HG02763 (cell line): Measurements from ENCODE around the gene FCRL4.
A peak's percentile ranks its signal among the peaks of the same experiment; 100 is the strongest.
"Not testable (repeated sequence)": the region's sequence is repeated elsewhere in the genome, so short reads cannot be mapped to it uniquely, and the experiment has no call there.

ENCODE experiments used
- ATAC-seq: cut with Tn5 transposase; IDR thresholded peaks from one replicate; pipeline ENCODE4 v1.9.1; 2021; ENCODE audit warnings: mild to moderate bottlenecking, moderate library complexity; ENCODE audit not compliant: unreplicated experiment

Gene FCRL4

DNA sequence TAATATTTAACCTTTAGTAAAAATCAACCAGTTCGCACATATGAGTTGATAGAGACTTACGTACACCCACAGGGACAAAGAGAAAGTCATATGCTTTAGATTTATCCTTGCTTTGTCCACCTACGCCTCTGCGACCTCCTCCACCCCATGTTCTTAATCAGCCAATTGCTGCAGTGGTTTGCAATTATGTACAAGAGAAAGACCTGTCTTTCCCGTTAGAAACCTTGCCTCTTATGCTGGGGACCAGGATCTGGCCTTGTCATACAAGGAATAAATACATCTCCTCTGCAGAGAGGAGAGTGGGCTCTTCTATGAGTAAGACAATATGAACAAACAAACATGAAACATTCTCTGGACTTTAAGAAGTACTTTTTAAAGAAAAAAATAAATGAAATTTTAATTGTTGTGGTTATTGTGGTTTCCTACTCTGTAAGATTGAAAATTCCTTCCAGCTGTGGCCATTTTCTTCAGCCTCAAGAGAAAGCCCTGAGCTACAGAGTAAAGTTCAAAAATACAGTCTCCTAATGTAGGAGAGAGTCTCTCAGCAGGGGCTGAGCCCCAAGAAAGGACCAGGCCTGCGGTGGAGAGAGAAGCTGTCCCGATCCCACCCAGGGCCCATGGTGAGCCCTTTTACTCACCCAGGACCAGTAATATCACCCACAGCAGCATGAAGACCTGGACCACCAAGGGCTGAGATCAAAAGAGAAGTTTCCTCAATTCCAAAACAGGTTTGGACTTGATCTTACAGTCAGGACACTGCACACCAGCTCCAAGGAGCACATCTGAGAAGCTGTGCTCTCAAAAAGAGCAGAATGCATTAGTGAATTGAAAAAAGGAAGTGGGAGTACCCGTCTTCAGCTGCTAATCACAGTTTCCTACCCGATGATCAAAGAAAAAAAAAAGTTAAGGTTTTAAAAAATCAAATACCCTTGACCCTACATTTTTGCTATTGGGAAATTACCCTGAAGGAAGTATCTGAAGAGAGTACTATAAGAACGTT lies 45.9 kb downstream of the FCRL4 start, which contains the start of gene FCRL5:
Gene FCRL5, minus strand, starts transcription at position 822 of the 1,000 bp plus-strand sequence. Its CDS starts 153 bp downstream, at position 669.
- peak; percentile 74 for ATAC-seq

DNA sequence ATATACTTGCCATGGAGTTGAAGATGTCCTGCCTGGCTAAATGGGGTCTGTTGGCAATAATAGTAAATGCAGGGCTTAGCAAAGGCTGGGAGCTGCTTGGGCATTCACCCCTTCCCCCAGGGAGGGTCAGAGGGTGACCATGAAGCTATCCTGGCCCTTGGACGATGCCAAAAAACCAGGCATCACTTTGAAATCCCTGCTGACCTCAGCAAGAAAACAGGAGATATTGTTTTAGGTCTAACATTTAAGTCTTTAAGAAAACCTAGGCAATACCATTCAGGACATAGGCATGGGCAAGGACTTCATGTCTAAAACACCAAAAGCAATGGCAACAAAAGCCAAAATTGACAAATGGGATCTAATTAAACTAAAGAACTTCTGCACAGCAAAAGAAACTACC lies 49.8 kb downstream of the FCRL4 start:
- ATAC-seq: not testable (repeated sequence)

DNA sequence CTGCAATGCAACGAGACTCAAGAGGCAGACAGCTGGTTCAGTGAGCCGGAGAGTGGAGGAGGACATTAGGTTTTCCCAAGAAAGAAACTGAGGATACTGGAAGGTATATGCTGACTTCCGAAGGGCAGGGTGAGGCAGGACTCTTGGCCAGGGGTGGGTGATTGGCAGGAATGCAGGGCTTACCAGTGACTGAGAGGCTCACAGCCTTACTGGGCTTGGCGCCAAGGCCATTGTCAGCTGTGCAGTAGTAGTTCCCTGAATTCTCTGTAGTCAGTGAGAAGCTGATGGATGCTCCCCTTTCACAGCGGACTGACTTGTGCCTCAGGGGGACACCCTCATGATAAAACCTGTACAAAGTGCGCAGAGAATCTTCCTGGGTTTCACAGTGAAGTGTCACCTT lies 55.2 kb downstream of the FCRL4 start:
- ATAC-seq: no peak

DNA sequence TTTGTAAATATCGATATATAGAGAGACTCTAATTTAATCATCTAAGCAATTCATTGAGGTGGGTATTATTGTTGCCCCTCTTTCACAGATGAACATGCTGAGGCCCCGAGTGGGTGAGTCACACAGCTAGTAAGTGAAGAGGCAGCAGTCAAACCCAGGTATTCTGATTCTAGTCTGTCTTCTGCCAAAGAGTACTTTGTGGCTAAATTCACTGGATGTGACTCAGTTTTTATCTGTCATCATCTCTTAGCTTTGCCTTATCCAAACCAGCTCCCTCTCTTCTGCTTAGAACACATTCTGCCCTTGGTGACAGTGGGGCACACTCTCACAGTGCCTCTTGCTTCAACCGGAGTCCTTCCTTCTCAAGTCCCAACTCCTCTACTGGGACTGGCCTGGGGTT lies 57.0 kb downstream of the FCRL4 start:
- ATAC-seq: no peak

DNA sequence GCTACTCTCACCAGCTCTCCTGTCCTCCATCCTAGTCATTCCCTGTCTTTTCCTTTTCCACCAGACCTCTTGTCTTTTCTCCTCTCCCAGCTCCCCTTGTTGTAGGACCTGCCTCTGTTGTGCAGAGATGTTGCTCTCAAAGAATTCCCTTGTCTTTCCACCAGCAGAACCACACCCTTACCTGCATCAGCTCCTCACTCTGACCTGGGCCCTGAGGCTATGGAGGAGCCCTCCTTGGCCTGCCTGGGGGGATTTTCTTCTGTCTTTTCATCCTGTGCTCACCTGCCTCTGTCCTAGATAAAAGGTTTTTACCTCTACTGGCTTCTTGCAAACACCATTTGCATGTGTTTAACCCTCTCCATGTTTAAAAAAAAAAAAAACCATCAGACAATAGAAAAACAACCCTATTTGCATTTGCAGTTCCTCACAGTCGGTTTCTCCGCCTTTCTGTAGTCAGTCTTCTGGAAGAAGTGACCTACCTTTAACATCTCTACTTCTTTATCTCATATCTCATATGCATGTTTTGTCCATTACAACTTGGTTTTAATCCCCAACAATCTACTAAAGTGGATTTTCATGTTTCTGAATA lies 57.6 kb downstream of the FCRL4 start:
- ATAC-seq: no peak

DNA sequence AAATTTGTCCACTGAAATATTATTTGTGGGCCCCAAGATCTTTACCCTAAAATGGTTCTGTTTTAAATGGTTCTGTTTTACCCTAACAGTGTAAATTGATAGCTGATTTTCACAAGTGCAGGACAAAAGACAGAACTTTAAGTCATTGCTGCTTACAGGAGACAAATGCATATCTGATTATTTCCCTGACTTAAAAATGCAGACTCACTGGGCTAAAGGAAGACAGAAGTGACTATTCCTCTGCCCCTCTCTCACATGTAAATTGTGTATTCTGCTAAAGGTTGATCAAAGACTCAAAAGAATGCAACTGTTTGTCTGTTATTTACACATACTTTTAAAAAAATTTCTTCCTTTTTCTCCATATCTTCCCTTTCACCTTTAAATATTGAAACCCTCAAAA lies 58.3 kb downstream of the FCRL4 start:
- ATAC-seq: no peak

DNA sequence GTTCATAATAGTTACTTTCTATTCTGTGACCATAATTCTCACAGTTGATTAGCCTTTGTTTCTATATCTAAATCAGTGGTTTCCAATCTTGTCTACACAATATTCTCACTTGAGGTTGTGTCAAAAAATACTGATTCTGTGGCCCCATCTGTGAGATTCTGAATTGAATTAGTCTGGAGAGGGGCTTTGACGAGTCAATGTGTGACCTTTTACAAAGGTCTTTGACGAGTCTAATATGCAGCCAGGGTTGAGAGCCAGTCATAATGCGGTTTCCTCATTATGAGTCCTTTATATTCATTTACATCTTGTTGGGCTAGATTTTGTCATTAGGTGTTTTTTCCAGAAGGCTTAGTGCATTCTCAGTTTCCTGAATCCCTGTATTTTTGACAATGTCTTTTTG lies 65.3 kb downstream of the FCRL4 start:
- ATAC-seq: no peak

DNA sequence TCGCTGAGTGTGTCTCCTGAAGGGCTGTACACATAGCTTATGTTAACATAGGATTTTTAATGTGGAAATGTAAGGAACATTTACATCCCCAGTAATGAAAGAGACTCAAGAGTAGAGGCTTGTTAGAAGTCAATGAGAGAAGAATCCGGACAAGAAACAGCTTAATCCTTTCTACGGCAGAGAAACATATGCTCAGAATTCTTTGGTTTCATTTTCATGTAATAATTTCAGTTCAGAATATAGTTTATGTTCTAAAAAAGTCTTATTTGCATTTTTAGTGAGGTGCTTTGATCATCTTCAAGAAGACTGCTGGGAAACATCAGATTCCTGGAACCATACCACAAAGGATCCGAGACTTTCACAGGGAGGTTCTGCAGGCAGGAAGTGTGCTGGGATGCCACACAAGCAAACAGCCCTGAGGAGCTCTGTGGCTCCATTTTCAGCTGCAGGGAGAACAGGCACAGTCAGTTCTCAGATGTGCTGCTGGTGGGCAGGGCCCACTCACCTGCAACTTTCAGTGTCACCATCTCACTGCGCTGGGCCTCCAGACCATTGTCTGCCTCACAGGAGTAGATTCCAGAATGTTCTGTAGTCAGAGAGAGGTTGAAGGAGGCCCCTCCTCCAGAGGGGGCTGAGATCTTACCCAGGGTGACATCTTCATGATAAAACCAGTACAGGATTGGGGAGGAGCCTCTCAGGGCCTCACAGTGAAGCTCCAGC lies 74.0 kb downstream of the FCRL4 start:
- peak; percentile 66 for ATAC-seq
